Sigmoid colon (tissue), 7 donors: ENCODE data around the gene CDRT15L2. TPM values are rescaled to one million over a fixed set of nuclear protein-coding genes. Genes with fewer than 3 reads are reported as not detected.
"Not testable (repeated sequence)": the region's sequence is repeated elsewhere in the genome, so short reads cannot be mapped to it uniquely, and the experiment has no call there.

Experiments
- DNase-seq: peaks from one replicate; pipeline ENCODE4 v3.0.0-alpha.2; 2019
- H3K27ac ChIP-seq, 4 donors: fragments of 200-600 bp; sonication (generic); one replicate each; pipeline ENCODE4 v1.5.1; 2016 to 2019; ENCODE audit warnings: mild to moderate bottlenecking in 1 of 4
- H3K27me3 ChIP-seq, 3 donors: fragments of 200-600 bp; sonication (generic); one replicate each; pipeline ENCODE4 v1.5.1; 2019; ENCODE audit warnings: mild to moderate bottlenecking in 1 of 3
- H3K36me3 ChIP-seq, 4 donors: fragments of 200-600 bp; sonication (generic); one replicate each; pipeline ENCODE4 v1.5.1; 2016 to 2019
- H3K4me1 ChIP-seq, 4 donors: fragments of 200-600 bp; sonication (generic); one replicate each; pipeline ENCODE4 v1.5.1; 2017 to 2019
- H3K4me3 ChIP-seq, 4 donors: fragments of 200-600 bp; sonication (generic); one replicate each; pipeline ENCODE4 v1.5.1; 2017 to 2019; ENCODE audit warnings: mild to moderate bottlenecking in 2 of 4, moderate library complexity in 1 of 4
- H3K9me3 ChIP-seq, 4 donors: fragments of 200-600 bp in 3 of 4; sonication (generic) in 3 of 4; one replicate each; pipeline versions ENCODE4 v1.5.1 to v1.6.1; 2013 to 2019
- CTCF ChIP-seq, 4 experiments: fragments of 450-650 bp in 3 of 4; fragments of 200-600 bp in 1 of 4; IDR thresholded peaks; one replicate each; pipeline ENCODE4 v1.5.1; 2016 to 2019; ENCODE audit warnings: antibody characterized with exemption in 4 of 4, mild to moderate bottlenecking in 3 of 4, moderate library complexity in 2 of 4
- EP300 ChIP-seq, 4 donors: sonication (generic); formaldehyde crosslinking; IDR thresholded peaks; one replicate each; pipeline ENCODE4 v1.6.1; 2017; ENCODE audit warnings: antibody characterized with exemption in 4 of 4
- POLR2A ChIP-seq, 2 donors: fragments of 450-650 bp; IDR thresholded peaks; one replicate each; pipeline ENCODE4 v1.6.1; 2016; ENCODE audit warnings: antibody characterized with exemption in 2 of 2, mild to moderate bottlenecking in 2 of 2, moderate library complexity in 2 of 2
- POLR2AphosphoS5 ChIP-seq, 4 donors: sonication (generic); formaldehyde crosslinking; IDR thresholded peaks; one replicate each; pipeline ENCODE4 v1.6.1; 2017; ENCODE audit warnings: antibody characterized with exemption in 4 of 4
- WGBS, 2 donors: extraction: QIAGEN DNeasy Blood & Tissue Kit; methylation state at CpG; one replicate each; pipeline ENCODE4 v1.1.7; 2013; 5-methylcytosine and 5-hydroxymethylcytosine counted together
- intact Hi-C: fragments of 100-400 bp; cut with DNase I; formaldehyde crosslinking; loops from one replicate; pipeline ENCODE4 v1.15.1; 2023
- polyA plus RNA-seq, 3 donors: library from polyadenylated mRNA; stranded (reverse); fragments of 200-250 nt; gene quantifications; one replicate each; pipeline ENCODE4 v1.2.3, GENCODE V29; 2013
- total RNA-seq, 4 donors: library from RNA; depleted of rRNA; stranded (reverse); fragments of >200 nt; gene quantifications; one replicate each; pipeline ENCODE4 v1.1.0, GENCODE V29; 2016
- donor health status: healthy with polysubstance abuse.
- donor health status: Bipolar disorder and iron deficiency.
- donor health status: healthy.

The CDRT15L2 gene
- total and polyA plus RNA-seq, 7 donors = not detected

DNA sequence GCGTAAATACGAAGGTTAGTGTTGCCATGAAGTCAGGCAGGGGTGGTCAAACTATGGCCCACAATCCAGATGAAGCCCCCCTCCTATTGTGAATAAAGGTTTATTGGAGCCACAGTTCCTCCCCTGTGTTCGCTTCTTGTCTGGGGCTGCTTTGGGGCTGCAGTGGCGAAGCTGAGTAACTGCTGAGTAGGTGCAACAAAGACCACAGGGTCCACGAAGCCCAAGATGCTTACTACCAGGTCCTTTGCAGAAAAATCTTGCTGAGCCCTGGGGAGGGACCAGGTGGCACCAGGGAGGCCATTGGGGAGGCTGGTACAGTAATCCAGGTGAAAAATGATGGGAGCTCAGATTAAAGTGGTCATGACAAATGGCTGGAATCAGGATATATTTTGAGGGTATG, 21.4 kb upstream of the CDRT15L2 start:
- WGBS, 2 donors = 81% methylated on average over 5 of the region's 5 CpGs
- H3K9me3 ChIP-seq, intact Hi-C loops, DNase-seq, H3K4me1 ChIP-seq, H3K36me3 ChIP-seq, H3K27me3 ChIP-seq, H3K27ac ChIP-seq, H3K4me3 ChIP-seq: not testable (repeated sequence)

DNA sequence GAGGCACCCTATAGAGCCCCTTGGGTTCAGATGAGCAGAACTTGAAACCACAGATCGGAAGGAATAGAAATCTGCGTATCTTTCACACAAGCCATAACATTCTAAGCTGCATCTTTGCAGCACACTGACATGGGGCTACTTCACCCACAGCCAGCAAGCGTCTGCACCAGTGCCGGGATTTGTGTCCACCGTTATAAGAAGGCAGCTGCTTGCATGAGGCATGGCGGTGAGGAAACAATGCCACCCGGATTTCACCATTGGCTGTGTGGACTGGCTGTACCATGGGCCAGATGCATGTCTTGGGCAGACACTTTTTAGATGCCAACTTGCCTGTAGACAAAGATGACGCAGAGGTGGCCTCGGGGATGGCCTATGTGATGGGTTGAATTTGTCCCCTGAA, 20.5 kb upstream of the CDRT15L2 start:
- H3K36me3 ChIP-seq, H3K4me1 ChIP-seq, H3K27ac ChIP-seq, H3K4me3 ChIP-seq, DNase-seq, H3K9me3 ChIP-seq, H3K27me3 ChIP-seq, intact Hi-C loops: not testable (repeated sequence)
- WGBS, 2 donors = 92 to 93% methylated on average over 9 of the region's 9 CpGs

- Histone ChIP-seq H3K4me3 (no peak overlapping the region), H3K27ac (no peak overlapping the region), H3K4me1 (no peaks in the 10 kb centered on the region), H3K27me3 (no peaks in the 10 kb centered on the region), H3K36me3 (no peaks in the 10 kb centered on the region), H3K9me3 (no peaks in the 10 kb centered on the region)
- intact Hi-C loops = no loop called here
- TF ChIP-seq POLR2A (IDR thresholded peaks at IDR 0.05) (no peak), EP300 (IDR thresholded peaks at IDR 0.05) (no peak), POLR2AphosphoS5 (IDR thresholded peaks at IDR 0.05) (no peak), CTCF (IDR thresholded peaks at IDR 0.05) (no peak)
- 88 to 91% methylated on average over 3 of the region's 3 CpGs for WGBS, 2 donors
- no peak for DNase-seq
These were observed 16.9 kb upstream of the CDRT15L2 start for GRCh38 chr17:20562587-20562986.

GRCh38 chr17:20565245-20565644, 14.3 kb upstream of the CDRT15L2 start:
- WGBS, 2 donors = 90 to 91% methylated on average over 5 of the region's 5 CpGs
- H3K4me1 ChIP-seq, H3K27me3 ChIP-seq, H3K9me3 ChIP-seq, H3K27ac ChIP-seq, DNase-seq, H3K36me3 ChIP-seq, intact Hi-C loops, H3K4me3 ChIP-seq: not testable (repeated sequence)

DNA sequence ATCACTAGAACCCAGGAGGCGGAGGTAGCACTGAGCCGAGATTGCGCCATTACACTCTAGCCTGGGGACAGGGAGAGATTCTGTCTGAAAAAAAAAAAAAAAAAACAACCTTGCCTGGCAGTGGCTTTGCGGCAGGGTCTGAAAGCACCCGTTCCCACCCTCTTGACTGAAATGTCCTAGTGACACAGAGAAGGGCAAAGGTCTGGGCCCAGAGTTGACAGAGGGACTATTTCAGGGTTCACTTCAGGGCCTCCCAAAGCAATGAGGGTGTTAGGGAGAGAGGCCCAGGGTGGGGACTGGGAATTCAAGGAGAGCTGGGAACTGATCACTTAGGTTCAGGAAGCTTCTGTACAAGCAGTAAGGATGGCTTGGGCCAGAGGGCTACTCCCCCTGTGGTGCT, 13.8 kb upstream of the CDRT15L2 start:
- H3K27ac ChIP-seq = no peak overlapping the region
- no peaks in the 10 kb centered on the region for H3K36me3 ChIP-seq
- DNase-seq = no peak
- intact Hi-C loops = no loop called here
- TF ChIP-seq EP300 (IDR thresholded peaks at IDR 0.05) (no peak), POLR2AphosphoS5 (IDR thresholded peaks at IDR 0.05) (no peak), POLR2A (IDR thresholded peaks at IDR 0.05) (no peak)
- H3K4me3 ChIP-seq = no peak overlapping the region
- H3K27me3 ChIP-seq = no peaks in the 10 kb centered on the region
- H3K9me3 ChIP-seq = no peaks in the 10 kb centered on the region
- H3K4me1 ChIP-seq = no peaks in the 10 kb centered on the region
- WGBS, 2 donors = 94 to 97% methylated on average over 5 of the region's 5 CpGs

DNA sequence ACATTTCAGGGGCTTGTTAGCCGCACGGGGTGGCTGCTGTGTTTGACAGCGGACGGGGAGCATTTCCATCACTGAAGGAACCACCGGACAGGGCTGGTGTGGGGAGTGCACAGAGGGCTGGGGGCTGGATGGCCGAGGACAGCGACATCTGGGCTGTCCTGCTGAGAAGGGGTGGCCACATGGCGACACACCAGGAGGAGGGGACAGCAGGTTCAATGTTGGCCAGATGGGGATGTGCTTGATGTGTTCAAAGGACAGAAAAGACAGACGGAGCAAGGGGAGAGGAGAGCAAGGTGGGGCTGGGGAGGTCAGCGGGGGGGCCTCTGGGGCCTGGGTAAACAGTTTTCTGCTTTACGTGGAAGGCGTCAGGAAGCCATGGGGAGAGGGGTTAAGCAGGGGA, 12.8 kb upstream of the CDRT15L2 start:
- intact Hi-C loops, H3K27me3 ChIP-seq, H3K9me3 ChIP-seq, H3K4me1 ChIP-seq, H3K27ac ChIP-seq, DNase-seq, H3K36me3 ChIP-seq, H3K4me3 ChIP-seq: not testable (repeated sequence)
- WGBS, 2 donors = 75 to 80% methylated on average over 12 of the region's 12 CpGs

- H3K27me3 ChIP-seq, DNase-seq, H3K4me1 ChIP-seq, H3K36me3 ChIP-seq, H3K4me3 ChIP-seq, intact Hi-C loops, H3K9me3 ChIP-seq, H3K27ac ChIP-seq: not testable (repeated sequence)
- WGBS, 2 donors = 67 to 69% methylated on average over 6 of the region's 6 CpGs
These were observed 12.1 kb upstream of the CDRT15L2 start for GRCh38 chr17:20567421-20567820.

DNA sequence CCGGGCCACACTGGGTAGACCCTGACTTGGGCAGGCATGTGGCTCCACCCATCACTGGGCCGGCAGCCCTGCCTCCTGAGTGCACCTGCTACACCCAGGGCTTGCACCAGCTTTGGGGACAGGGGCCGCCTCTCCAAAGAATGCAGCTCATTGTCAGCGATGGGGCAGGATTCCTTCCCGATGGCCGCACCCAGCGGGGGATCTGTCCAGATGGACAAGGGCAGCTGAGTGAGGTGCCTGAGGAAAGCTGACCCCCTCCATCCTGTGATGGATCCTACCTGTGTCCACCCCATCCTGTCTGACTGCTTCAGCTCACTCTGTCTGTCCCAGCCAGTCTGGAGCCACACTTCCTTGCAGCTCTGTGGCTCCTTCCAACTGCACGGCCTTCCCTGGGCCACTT, 10.9 kb upstream of the CDRT15L2 start:
- H3K27ac ChIP-seq, H3K4me3 ChIP-seq, H3K36me3 ChIP-seq, intact Hi-C loops, H3K9me3 ChIP-seq, DNase-seq, H3K4me1 ChIP-seq, H3K27me3 ChIP-seq: not testable (repeated sequence)
- WGBS, 2 donors = 85 to 87% methylated on average over 8 of the region's 8 CpGs

DNA sequence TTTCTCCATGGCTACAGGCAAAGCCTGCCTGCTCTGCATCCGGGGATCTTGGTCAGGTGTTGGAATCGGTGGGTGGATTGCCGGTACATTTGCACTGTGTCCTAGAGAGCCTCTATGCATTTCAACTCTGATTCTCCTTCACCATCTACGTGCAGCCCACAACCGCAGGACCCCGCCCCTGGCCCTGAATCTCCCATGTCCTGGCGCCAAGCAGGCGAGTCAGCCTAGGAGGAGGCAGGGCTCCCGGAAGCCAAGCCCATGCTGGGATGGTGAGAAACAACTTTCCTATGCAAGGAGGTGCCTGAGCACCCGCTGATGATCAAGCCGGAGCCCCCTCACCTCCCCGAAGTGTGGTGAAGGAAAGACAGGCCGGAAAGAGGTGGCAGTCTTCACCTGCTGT, 7.9 kb upstream of the CDRT15L2 start:
- H3K4me1 ChIP-seq, intact Hi-C loops, H3K36me3 ChIP-seq, H3K4me3 ChIP-seq, H3K27ac ChIP-seq, H3K9me3 ChIP-seq, DNase-seq, H3K27me3 ChIP-seq: not testable (repeated sequence)
- 91 to 92% methylated on average over 12 to 13 of the region's 13 CpGs for WGBS, 2 donors

GRCh38 chr17:20573216-20573615, 6.3 kb upstream of the CDRT15L2 start:
- H3K36me3 ChIP-seq, H3K27me3 ChIP-seq, intact Hi-C loops, DNase-seq, H3K4me1 ChIP-seq, H3K9me3 ChIP-seq, H3K27ac ChIP-seq, H3K4me3 ChIP-seq: not testable (repeated sequence)
- WGBS, 2 donors = 94 to 95% methylated on average over 5 to 7 of the region's 8 CpGs

- H3K4me3 ChIP-seq, H3K27me3 ChIP-seq, H3K27ac ChIP-seq, H3K9me3 ChIP-seq, H3K36me3 ChIP-seq, intact Hi-C loops, H3K4me1 ChIP-seq, DNase-seq: not testable (repeated sequence)
- 22 to 55% methylated on average over 2 of the region's 2 CpGs for WGBS, 2 donors
These were observed 4.5 kb upstream of the CDRT15L2 start for GRCh38 chr17:20575071-20575470.
